Activated CD4-positive, alpha-beta T cell treated with anti-CD3 and anti-CD28 coated beads, Interleukin-2, amount 50 U/mL, for 24 hours (primary cell): ENCODE measurements around the gene PTK6.

Experiments used
- DNase-seq, 2 donors: peaks; one replicate each; pipeline ENCODE4 v3.0.0-alpha.2; 2020; ENCODE audit warnings: low read depth in 1 of 2, low spot score in 1 of 2

PTK6 gene

GRCh38 chr20:63545814-63546213 lies 8.6 kb upstream of the PTK6 start:
- DNase-seq = no peak

GRCh38 chr20:63544958-63545516 lies 7.9 kb upstream of the PTK6 start:
- no peak for DNase-seq

GRCh38 chr20:63544241-63544957 lies 7.2 kb upstream of the PTK6 start:
- no peak for DNase-seq

- DNase-seq = no peak
These were observed 6.6 kb upstream of the PTK6 start for GRCh38 chr20:63543733-63544132.

- no peak for DNase-seq
These were observed 6.0 kb upstream of the PTK6 start for GRCh38 chr20:63543131-63543530.

GRCh38 chr20:63542696-63543095 lies 5.5 kb upstream of the PTK6 start:
- DNase-seq = no peak

GRCh38 chr20:63542031-63542559 lies 4.9 kb upstream of the PTK6 start:
- DNase-seq = no peak

- no peak for DNase-seq
These were observed 4.2 kb upstream of the PTK6 start for GRCh38 chr20:63541371-63541770.

GRCh38 chr20:63540417-63541186 lies 3.4 kb upstream of the PTK6 start:
- DNase-seq = no peak

GRCh38 chr20:63539441-63540370 lies 2.5 kb upstream of the PTK6 start:
- no peak for DNase-seq

- DNase-seq = no peak
These were observed 1.9 kb upstream of the PTK6 start for GRCh38 chr20:63539092-63539430.

GRCh38 chr20:63538204-63539091 lies 1.3 kb upstream of the PTK6 start:
- DNase-seq = no peak

- peak; percentile 90 to 92 for DNase-seq
These were observed 488 bp upstream of the PTK6 start for GRCh38 chr20:63537525-63538203.

- DNase-seq = no peak
These were observed 767 bp downstream of the PTK6 start for GRCh38 chr20:63536241-63536977.

GRCh38 chr20:63534831-63535651 lies 2.1 kb downstream of the PTK6 start:
- DNase-seq = no peak

GRCh38 chr20:63534427-63534830 lies 2.7 kb downstream of the PTK6 start:
- DNase-seq = no peak

GRCh38 chr20:63533871-63534393 lies 3.2 kb downstream of the PTK6 start:
- DNase-seq = no peak

GRCh38 chr20:63533388-63533787 lies 3.8 kb downstream of the PTK6 start:
- DNase-seq = no peak
